GM13976 (cell line): ENCODE results near the gene BTD.
"Not testable (repeated sequence)": the region's sequence is repeated elsewhere in the genome, so short reads cannot be mapped to it uniquely, and the experiment has no call there.

Experiments used
- DNase-seq: peaks from one replicate; pipeline ENCODE4 v3.0.0; 2012; ENCODE audit warnings: low spot score
- in situ Hi-C: fragments of 300-500 bp; cut with MboI; formaldehyde crosslinking; loops from one replicate; pipeline ENCODE4 v1.12.0; 2022; ENCODE audit warnings: low sequenced_read_pairs, mixed read lengths, inconsistent platforms; ENCODE audit not compliant: unreplicated experiment
- TF ChIP-seq, protein P1 (sequence below): IDR thresholded peaks from 2 replicates; pipeline ENCODE4 v1.5.1; 2012; ENCODE audit warnings: borderline replicate concordance, mild to moderate bottlenecking; ENCODE audit not compliant: insufficient read depth; ENCODE audit errors: extremely low read depth, missing control alignments, control extremely low read depth

The BTD gene

DNA sequence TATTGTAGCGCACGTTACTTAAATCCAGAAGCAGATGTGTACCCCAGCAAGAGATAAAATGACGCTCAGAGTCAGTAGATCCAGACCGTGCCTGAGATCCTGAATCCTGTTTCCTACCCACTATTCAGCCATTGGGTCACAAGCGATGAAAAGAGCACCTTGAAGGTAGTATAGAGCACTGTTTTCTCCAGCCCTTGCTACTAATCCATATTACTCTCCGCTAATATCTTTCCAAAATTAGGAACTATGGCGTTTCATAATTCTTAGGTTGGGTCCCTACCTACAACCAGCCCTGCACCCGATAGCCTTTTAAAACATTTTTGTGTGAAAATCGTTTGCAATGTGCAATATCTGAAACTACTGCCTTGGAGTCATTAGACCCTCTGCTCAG lies 596 bp downstream of the BTD start:
- TF ChIP-seq, protein P1, sequence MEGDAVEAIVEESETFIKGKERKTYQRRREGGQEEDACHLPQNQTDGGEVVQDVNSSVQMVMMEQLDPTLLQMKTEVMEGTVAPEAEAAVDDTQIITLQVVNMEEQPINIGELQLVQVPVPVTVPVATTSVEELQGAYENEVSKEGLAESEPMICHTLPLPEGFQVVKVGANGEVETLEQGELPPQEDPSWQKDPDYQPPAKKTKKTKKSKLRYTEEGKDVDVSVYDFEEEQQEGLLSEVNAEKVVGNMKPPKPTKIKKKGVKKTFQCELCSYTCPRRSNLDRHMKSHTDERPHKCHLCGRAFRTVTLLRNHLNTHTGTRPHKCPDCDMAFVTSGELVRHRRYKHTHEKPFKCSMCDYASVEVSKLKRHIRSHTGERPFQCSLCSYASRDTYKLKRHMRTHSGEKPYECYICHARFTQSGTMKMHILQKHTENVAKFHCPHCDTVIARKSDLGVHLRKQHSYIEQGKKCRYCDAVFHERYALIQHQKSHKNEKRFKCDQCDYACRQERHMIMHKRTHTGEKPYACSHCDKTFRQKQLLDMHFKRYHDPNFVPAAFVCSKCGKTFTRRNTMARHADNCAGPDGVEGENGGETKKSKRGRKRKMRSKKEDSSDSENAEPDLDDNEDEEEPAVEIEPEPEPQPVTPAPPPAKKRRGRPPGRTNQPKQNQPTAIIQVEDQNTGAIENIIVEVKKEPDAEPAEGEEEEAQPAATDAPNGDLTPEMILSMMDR, result no peak
- in situ Hi-C loops, result no loop called here
- DNase-seq, result no peak

DNA sequence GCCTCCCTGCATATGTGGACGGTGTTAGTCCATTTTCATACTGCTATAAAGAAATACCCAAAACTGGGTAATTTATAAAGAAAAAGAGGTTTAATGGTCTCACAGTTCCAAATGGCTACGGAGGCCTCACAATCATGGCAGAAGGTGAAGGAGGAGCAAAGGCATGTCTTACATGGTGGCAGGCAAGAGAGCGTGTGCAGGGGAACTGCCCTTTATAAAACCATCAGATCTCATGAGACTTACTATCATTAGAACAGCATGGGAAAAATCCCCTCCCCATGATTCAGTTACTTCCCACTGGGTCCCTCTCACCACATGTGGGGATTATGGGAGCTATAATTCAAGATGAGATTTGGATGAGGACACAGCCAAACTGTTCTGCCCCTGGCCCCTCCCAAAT lies 1.3 kb downstream of the BTD start:
- in situ Hi-C loops, DNase-seq: not testable (repeated sequence)

DNA sequence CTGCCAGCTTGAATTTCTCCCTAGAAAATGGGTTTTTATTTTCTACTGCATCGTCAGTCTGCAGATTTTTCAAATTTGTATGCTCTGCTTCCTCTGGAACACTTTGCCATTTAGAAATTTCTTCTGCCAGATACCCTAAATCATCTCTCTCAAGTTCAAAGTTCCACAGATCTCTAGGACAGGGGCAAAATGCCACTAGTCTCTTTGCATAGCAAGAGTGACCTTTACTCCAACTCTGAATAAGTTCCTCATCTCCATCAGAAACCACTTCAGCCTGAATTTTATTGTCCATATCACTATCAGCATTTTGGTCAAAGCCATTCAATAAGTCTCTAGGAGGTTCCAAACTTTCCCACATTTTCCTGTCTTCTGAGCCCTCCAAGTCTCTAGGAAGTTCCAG lies 3.0 kb downstream of the BTD start:
- in situ Hi-C loops, DNase-seq: not testable (repeated sequence)

- TF ChIP-seq, protein P1, result no peak
- in situ Hi-C loops, result no loop called here
- no peak for DNase-seq
Observed at GRCh38 chr3:15606434-15606891, 4.9 kb downstream of the BTD start.

- TF ChIP-seq, protein P1, result no peak
- in situ Hi-C loops, result no loop called here
- DNase-seq, result no peak
Observed at GRCh38 chr3:15610082-15610759, 8.7 kb downstream of the BTD start.

DNA sequence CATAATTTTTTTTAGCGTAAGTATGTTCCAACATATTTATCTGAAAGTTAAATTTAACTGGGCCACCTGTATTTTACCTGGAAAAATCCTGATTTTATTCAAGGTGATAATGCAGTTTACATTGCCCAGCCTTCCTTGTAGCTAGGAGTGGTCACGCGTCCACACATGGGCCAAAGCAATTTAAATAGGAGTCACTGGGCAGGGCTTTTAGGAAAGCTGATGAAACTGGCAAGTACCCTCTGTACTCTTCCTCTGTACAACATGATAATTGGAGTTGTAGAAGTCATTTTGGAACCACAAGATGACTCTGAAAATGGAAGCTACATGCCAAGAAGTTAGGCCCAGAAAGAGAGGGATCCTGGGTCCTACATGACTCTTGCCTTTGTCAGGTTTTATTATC lies 9.5 kb downstream of the BTD start:
- TF ChIP-seq, protein P1, result no peak
- in situ Hi-C loops, result no loop called here
- no peak for DNase-seq

DNA sequence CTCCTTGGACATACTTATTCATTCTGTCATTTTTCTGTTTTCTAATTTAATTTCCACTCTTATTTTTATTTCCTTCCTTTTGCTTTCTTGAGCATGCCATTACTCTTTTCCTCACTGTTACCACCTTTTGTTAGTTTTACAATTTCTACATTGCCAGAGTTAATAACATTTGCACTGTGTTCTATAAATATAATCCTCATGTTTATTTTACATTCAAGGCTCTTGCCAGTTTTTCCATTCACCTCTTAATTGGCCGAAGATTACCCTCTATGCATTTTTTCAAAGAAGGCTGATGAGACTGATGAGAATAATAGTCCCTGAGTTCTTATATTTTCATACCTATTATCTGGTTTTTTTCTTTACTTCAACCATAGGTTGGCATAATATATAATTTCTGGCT lies 10.5 kb downstream of the BTD start:
- in situ Hi-C loops, result no loop called here
- TF ChIP-seq, protein P1, result no peak
- no peak for DNase-seq

GRCh38 chr3:15614958-15615357 lies 13.4 kb downstream of the BTD start:
- in situ Hi-C loops, result no loop called here
- DNase-seq, result no peak

More at GRCh38 chr3:15614958-15615357, 13.4 kb downstream of the BTD start:
- TF ChIP-seq, protein P1, result no peak
